Cortex of kidney (tissue), 1 donor: ENCODE results near the gene FBXO38.

Experiments
- DNase-seq: peaks from one replicate; lab custom pipeline; 2025; lab: John Stamatoyannopoulos, UW

Gene FBXO38, protein sequence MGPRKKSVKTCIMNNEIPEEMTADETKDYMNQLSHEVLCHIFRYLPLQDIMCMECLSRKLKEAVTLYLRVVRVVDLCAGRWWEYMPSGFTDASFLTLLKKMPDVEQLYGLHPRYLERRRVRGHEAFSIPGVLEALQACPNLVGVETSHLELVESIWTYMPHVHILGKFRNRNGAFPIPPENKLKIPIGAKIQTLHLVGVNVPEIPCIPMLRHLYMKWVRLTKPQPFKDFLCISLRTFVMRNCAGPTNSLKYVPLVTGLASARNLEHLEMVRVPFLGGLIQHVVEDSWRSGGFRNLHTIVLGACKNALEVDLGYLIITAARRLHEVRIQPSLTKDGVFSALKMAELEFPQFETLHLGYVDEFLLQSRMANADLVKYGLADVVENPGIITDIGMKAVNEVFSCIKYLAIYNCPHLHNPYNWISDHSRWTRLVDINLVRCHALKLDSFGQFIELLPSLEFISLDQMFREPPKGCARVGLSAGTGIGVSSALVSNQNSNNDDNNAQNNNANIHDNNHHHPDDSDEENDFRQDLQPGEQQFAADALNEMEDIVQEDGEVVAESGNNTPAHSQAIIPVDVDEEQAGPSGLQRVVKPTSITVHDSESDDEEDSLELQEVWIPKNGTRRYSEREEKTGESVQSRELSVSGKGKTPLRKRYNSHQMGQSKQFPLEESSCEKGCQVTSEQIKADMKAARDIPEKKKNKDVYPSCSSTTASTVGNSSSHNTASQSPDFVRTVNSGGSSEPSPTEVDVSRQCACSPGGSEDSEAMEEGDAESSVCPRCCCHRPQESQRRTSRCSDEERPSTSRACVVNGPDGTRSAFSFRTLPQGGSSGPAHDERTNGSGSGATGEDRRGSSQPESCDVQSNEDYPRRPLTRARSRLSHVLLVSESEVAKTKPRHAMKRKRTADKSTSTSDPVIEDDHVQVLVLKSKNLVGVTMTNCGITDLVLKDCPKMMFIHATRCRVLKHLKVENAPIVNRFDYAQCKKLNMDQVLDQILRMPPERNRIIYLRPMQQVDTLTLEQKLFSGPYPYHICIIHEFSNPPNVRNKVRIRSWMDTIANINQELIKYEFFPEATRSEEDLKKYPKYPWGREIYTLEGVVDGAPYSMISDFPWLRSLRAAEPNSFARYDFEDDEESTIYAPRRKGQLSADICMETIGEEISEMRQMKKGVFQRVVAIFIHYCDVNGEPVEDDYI

GRCh38 chr5:148383564-148384379, at the start of gene FBXO38:
Gene FBXO38 (plus strand): TSS chr5:148383958. CDS start chr5:148394777, 10,819 bp downstream.
- no peak for DNase-seq

GRCh38 chr5:148335259-148335658, 48.5 kb upstream of the FBXO38 start, which contains the start of gene SPINK9:
Gene SPINK9 (plus strand): TSS chr5:148335559. CDS start chr5:148335614, 55 bp downstream.
- no peak for DNase-seq

GRCh38 chr5:148336704-148337435, 46.9 kb upstream of the FBXO38 start:
- no peak for DNase-seq

DNA sequence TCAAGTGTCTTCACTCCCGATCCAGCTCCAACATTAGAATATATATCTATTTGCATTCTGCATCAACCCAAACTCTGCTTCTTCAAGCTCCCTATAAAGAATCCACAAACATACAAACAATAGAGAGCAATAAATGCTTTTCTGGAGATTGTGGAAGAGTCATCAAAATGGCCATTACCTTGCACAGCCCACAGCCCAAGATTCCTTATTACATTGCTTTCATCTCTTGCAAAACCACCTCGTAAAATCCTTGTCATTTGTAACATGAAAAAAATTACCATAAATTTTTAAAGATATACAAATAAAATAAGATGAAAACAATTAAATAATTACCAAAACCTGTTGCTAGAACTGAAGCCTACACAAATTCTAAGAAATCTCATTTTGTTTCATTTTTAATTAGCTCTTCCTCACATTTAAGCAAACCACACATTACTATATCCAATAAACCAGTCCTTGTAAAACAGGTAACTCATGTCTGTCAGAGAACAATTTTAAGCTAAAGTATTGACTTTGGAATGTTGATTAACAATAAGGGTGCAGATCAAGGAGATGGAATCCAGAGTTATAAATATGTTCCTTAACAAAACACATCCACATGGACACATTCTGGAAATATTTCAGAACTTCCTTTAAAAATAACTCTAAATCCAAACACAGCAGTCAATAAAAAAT, 41.2 kb upstream of the FBXO38 start:
- DNase-seq: no peak

DNA sequence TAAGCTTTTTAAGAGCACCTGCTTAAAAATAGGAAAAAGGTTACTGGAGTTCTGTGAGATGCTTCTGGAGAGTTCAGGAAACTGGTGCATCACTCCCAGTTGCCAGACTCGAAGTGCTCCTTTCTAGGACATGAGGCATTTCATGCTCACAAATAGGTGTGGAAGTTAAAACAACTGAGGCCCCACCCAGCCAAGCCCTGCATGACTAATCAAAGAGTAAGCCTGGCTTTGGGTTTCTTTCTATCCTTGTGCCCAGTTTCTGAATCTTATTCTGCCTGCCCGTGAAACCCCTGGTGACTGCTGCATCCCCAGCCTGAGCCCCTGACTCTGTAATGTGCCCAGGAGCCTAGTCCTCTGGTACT, 40.7 kb upstream of the FBXO38 start:
- DNase-seq: no peak

GRCh38 chr5:148343603-148344487, 39.9 kb upstream of the FBXO38 start:
- DNase-seq: no peak

GRCh38 chr5:148347706-148348105, 36.1 kb upstream of the FBXO38 start:
- DNase-seq: no peak

DNA sequence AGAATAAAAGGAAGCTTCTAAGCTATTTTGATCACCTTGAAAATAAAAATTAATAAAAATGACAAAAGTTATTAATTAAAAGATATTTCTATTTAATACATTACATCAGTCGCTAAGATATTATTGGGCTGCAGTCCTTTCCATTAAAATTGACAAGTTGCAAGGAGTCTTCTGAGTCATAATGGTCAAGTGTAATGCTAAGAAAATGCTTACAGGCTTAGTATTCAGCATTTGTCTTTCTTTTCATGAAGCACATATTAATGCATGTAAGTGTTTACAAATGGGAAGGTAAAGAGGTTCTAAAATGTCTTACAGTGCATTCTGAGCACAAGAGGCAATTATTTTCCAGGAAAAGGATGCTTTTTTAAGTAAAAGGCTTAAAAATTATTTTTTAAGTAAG, 31.1 kb upstream of the FBXO38 start:
- no peak for DNase-seq

GRCh38 chr5:148353634-148354033, 30.1 kb upstream of the FBXO38 start:
- no peak for DNase-seq

DNA sequence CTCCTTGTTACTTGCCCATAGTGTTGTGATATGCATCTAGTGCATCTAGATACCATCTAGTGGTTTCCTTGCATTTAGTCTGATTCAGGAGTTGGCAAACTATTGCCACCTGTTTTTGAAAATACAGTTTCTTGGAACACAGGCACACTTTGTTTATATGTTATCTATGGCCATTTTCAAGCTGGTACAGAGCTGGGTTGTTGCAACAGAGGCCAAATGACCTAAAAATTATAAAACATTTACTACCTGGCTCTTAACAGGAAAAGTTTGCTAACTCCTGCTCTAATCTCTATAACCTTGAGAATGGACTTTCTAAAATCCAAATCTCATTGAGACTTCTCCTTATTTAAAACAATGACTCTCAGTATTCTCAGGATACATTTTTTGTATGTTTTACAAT, 19.4 kb upstream of the FBXO38 start:
- no peak for DNase-seq

DNA sequence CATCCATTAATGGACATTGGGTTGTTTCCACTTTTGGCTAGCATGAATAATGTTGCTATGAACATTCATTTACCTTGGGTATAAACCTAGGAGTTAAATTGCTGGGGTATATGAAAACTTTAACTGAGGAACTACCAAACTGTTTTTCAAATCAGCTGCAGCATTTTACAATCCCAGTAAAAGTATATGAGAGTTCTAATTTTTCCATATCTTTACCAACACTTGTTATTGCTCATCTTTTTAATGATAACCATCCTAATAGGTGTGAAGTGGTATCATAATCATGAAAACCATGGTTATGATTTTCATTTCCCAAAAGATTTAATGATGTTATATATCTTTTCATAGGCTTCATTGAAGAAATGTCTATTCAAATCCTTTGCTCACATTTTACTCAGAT, 15.5 kb upstream of the FBXO38 start:
- DNase-seq: no peak

DNA sequence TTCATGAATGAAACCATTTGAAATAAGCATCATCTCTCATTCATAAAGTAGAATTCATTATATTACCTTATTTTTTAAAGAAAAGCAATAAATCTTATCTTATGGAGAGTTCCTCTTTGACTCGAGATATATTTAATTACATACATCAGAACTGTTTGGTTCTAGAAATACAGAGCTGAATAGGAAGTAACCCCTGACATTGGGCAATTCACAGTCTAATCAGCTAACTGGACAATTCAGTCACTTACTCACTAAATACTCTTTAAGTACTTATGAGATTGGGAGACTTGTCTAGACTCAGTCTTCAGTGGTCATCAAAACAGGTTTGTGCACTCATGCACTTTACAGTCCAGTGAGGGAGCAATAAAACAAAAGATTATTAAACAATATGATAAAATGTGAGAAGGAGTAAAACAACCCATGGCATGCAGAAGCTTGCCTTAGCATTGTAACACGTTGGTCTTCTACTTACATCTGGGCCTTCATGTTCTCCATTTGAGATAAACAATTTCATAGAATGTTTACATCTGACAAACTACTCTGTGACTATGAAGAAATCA, 11.5 kb upstream of the FBXO38 start:
- no peak for DNase-seq

- no peak for DNase-seq
These were observed 10.9 kb upstream of the FBXO38 start for GRCh38 chr5:148372893-148373292.

DNA sequence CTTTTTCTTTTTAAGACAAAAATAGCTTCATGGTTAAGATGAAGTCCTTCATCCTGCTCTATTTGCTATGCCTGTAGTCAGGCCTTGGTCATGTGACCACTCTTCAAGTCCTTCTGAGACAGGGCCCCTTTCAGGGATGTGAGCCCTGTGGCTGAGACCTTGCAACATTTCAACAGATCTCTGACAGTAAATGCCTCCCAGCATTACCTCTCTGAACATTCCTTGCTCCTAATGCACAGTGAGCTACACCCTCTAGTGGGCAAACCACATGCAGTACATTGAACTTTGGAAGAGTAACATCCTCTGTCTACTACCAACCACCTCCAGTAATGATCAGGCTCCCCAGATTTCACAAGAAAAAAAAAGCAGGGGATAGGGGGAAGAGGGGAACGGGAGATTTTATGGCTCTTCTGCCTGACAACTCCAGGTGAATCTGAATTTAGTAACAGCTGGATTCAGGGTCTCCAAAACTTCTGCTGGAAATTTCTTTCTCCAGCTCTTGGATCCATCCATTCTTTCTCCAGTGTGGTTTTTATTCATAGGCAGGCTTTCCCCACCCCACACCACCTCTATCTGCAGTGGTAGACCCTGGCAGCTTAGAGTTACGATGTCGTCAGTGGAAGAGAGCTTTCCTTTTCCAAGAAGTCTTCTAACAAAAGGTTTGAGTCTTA, 8.9 kb upstream of the FBXO38 start:
- DNase-seq: no peak

DNA sequence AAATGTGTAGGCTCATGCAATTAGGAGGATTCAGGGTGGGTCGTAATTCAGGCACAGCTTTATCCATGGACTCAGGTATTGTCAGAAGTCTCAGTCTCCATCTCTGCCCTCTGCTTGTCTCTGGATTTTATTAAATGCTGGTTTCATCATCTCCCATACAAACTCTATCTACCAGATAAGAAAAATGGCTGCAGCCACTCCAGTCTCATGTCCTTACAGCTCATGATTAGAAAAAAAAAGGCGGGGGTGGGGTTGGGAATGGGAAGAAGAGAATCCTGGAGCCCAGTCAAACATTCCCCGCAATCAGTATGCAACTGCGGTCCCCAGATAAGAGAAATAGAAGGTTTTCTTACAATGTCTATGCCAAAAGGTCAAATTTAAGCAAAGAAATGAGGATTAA, 7.6 kb upstream of the FBXO38 start:
- no peak for DNase-seq

GRCh38 chr5:148378670-148379069, 5.1 kb upstream of the FBXO38 start:
- DNase-seq: no peak

DNA sequence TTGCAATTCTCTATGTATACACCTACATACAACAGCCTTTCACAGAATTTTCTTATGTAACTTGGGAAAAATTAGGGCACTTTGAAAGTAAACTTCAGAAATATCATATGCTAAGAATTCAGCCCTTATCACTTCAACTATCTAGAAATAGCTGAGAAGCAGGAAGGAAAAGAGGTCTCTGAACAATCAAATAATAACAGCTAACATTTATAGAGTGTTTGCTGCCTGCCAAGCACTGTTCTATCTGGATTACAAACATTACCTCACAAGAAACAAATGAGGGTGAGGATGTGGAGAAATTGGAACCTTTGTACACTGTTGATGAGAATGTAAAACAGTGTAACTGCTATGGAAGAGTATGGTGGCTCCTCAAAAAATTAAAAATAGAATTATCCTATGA, 4.4 kb upstream of the FBXO38 start:
- no peak for DNase-seq

DNA sequence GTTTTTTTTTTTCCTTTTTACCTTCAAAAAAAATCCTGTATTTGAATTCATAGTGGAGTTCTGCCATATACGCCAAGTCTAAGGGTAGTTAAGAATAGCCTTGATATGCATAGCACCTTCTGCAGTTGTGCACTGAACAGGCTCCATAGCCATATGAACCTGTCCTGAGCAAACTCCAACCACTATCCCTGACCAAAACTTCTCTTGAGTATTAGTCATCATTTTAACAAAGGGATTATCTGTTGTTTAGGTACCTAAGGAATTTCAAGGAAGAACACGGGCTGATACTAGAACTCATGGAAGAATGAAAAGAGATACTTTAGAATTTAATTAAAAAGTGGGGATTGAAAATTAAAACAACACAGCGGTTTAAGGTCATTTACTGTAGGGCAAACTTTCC, 1.9 kb upstream of the FBXO38 start:
- no peak for DNase-seq
